ENCODE data around the gene CRYGN. TPM values are rescaled to one million over a fixed set of nuclear protein-coding genes. Genes with fewer than 3 reads are reported as not detected.

The CRYGN gene
- total RNA-seq, 4 donors from 2014 or later, result not detected

DNA sequence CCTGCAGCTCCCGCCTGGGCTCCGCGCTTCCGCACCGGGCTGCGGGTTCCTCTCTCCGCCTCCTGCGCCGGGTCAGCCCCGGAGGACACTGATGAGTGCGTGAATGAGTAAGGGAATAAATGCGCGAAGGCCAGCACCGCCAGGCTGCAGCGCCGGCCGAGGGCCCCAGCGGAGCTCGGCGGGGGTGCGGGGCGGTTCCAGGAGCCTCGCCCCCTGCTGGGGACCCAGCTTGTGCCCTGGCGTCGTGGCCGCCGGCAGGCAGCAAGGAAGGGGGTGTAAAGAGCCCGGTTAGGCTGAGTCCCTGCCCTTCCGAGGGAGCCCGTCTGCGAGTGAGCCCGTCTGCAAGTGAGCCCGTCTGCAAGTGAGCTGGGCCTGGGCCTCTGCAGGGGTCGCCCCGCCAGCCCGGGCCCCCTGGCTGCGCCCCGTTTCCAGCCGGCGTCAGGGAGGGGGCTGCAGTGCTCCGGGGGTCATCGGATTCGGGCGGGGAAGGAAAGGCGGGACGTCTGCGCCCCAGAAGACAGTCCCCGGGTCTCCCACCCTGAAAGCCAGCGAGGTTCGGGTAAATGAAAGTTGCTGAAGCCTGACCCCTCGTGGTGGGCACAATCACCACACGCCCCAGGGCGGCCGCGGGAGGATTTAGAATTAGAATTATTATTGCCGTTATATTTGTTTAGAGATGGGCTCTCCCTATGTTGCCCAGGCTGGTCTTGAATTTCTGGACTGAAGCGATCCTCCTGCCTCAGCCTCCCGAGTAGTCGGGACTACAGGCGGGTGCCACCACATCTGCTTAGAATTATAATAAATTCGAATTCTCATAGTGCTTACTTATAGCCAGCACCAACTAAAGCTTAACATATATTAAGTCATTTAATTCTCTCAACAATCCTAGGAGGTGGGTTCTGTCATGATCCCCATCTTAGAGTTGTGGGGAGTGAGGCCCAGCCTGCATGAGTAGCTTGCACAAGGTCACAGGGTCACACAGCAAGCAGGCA, 8.6 kb upstream of the CRYGN start:
- WGBS, result 12% methylated on average over 21 of the region's 61 CpGs
- peak; percentile 41 to 84 for DNase-seq (ENCODE audit: low spot score in 2 of 2)
- TF ChIP-seq EP300 (IDR thresholded peaks at IDR 0.05), result no peak
- TF ChIP-seq, protein P1, sequence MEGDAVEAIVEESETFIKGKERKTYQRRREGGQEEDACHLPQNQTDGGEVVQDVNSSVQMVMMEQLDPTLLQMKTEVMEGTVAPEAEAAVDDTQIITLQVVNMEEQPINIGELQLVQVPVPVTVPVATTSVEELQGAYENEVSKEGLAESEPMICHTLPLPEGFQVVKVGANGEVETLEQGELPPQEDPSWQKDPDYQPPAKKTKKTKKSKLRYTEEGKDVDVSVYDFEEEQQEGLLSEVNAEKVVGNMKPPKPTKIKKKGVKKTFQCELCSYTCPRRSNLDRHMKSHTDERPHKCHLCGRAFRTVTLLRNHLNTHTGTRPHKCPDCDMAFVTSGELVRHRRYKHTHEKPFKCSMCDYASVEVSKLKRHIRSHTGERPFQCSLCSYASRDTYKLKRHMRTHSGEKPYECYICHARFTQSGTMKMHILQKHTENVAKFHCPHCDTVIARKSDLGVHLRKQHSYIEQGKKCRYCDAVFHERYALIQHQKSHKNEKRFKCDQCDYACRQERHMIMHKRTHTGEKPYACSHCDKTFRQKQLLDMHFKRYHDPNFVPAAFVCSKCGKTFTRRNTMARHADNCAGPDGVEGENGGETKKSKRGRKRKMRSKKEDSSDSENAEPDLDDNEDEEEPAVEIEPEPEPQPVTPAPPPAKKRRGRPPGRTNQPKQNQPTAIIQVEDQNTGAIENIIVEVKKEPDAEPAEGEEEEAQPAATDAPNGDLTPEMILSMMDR (IDR thresholded peaks at IDR 0.05), result peak; percentile 62 to 68
- TF ChIP-seq POLR2AphosphoS5 (IDR thresholded peaks at IDR 0.05), result no peak

DNA sequence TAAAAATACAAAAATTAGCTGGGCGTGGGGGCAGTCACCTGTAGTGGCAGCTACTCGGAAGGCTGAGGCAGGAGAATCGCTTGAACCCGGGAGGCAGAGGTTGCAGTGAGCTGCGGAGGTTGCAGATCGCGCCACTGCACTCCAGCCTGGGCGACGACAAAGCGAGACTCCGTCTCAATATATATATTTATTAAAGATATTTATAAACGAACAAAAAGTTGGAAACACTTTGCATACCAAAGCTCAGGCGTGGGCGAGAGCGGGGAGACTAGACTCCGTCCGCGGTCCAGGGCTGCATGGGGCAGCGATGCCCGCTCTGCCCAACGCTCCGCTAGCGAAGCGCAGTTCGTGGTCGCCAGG, 7.9 kb upstream of the CRYGN start:
- H3K4me1 ChIP-seq, result peaks cover 5% of the 10 kb centered on the region
- H3K36me3 ChIP-seq, result no peaks in the 10 kb centered on the region
- no peak overlapping the region for H3K27ac ChIP-seq
- TF ChIP-seq POLR2AphosphoS5 (IDR thresholded peaks at IDR 0.05), result no peak
- no peaks in the 10 kb centered on the region for H3K27me3 ChIP-seq
- H3K9me3 ChIP-seq, result no peaks in the 10 kb centered on the region
- peak overlapping the region; percentile 57 for H3K4me3 ChIP-seq
- 76% methylated on average over 25 of the region's 26 CpGs for WGBS
- DNase-seq (ENCODE audit: low spot score in 2 of 2), result no peak

More for the DNA sequence above, 8.6 kb upstream of the CRYGN start:
- Histone ChIP-seq H3K4me3 (peak overlapping the region; percentile 57), H3K9me3 (no peaks in the 10 kb centered on the region), H3K27ac (no peak overlapping the region), H3K4me1 (peaks cover 5% of the 10 kb centered on the region), H3K36me3 (no peaks in the 10 kb centered on the region), H3K27me3 (no peaks in the 10 kb centered on the region)

GRCh38 chr7:151447312-151447711, 7.4 kb upstream of the CRYGN start:
- H3K27ac ChIP-seq, result no peak overlapping the region
- H3K9me3 ChIP-seq, result no peaks in the 10 kb centered on the region
- no peak for TF ChIP-seq EP300 (IDR thresholded peaks at IDR 0.05)
- TF ChIP-seq POLR2A (IDR thresholded peaks at IDR 0.05), result no peak
- TF ChIP-seq POLR2AphosphoS5 (IDR thresholded peaks at IDR 0.05), result no peak
- TF ChIP-seq, protein P1 (IDR thresholded peaks at IDR 0.05), result no peak
- no peaks in the 10 kb centered on the region for H3K27me3 ChIP-seq
- peak in 1 of 2 donors; percentile 51 for DNase-seq (ENCODE audit: low spot score in 2 of 2)
- 97% methylated on average over 18 of the region's 18 CpGs for WGBS
- H3K4me1 ChIP-seq, result peaks cover 5% of the 10 kb centered on the region
- no peaks in the 10 kb centered on the region for H3K36me3 ChIP-seq
- H3K4me3 ChIP-seq, result no peak overlapping the region

DNA sequence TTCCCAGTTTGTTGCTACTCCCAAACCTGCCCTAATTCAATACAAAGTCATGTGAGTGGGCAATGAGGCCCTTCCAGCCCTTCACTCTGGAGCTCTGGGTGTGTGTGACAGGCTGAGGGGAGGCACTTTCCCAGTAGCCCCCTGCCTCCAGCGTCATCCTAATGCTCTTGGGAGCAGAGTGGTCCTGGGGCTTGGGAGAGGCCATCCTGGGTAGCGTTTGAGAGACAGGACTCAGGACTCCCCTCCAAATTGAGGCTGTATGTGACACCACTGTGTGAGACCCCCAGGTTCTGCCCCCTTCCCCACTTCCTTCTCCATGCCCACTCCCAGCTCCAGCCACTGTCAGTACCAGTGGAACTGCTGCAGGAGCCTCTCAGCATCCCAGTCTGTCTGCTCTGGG, 6.5 kb upstream of the CRYGN start:
- Histone ChIP-seq H3K4me3 (no peak overlapping the region), H3K4me1 (peaks cover 6% of the 10 kb centered on the region), H3K27ac (no peak overlapping the region), H3K36me3 (no peaks in the 10 kb centered on the region), H3K27me3 (no peaks in the 10 kb centered on the region), H3K9me3 (no peaks in the 10 kb centered on the region)
- 96% methylated on average over 2 of the region's 2 CpGs for WGBS
- TF ChIP-seq, protein P1 (IDR thresholded peaks at IDR 0.05), result no peak
- TF ChIP-seq POLR2AphosphoS5 (IDR thresholded peaks at IDR 0.05), result no peak
- TF ChIP-seq POLR2A (IDR thresholded peaks at IDR 0.05), result no peak
- TF ChIP-seq EP300 (IDR thresholded peaks at IDR 0.05), result no peak
- no peak for DNase-seq (ENCODE audit: low spot score in 2 of 2)

DNA sequence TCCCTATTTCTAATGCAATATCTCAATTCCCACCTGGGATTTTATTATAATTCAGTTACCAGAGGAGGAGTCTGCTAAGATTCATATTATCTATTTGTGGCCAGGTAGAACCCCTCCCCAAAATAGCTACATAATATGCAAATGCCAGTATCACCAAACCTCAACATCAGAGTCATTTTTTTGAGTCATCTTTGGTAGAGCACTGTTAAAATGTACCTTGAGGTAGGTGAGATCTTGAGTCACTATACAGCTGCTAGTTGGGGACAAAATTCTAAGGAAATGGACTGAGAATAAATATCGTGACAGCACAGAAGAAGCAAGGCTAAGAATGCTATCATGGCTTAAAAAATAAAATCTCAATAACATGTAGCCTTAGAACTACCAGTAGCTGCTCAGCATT, 4.7 kb upstream of the CRYGN start:
- Histone ChIP-seq H3K4me3 (no peak overlapping the region), H3K36me3 (no peaks in the 10 kb centered on the region), H3K9me3 (no peaks in the 10 kb centered on the region), H3K27me3 (peaks cover 11% of the 10 kb centered on the region), H3K27ac (no peak overlapping the region), H3K4me1 (peaks cover 24% of the 10 kb centered on the region)
- no peak for DNase-seq (ENCODE audit: low spot score in 2 of 2)
- WGBS, result 89% methylated on average over 1 of the region's 1 CpG
- TF ChIP-seq EP300 (IDR thresholded peaks at IDR 0.05), result no peak
- TF ChIP-seq POLR2A (IDR thresholded peaks at IDR 0.05), result no peak
- TF ChIP-seq, protein P1 (IDR thresholded peaks at IDR 0.05), result no peak
- no peak for TF ChIP-seq POLR2AphosphoS5 (IDR thresholded peaks at IDR 0.05)
